ENCODE results near the gene HSPA1B. TPM values are rescaled to one million over a fixed set of nuclear protein-coding genes. Genes with fewer than 3 reads are reported as not detected.
"Not testable (repeated sequence)": the region's sequence is repeated elsewhere in the genome, so short reads cannot be mapped to it uniquely, and the experiment has no call there.

Gene HSPA1B
- polyA plus RNA-seq, 1 donor, result 48.9 TPM

DNA sequence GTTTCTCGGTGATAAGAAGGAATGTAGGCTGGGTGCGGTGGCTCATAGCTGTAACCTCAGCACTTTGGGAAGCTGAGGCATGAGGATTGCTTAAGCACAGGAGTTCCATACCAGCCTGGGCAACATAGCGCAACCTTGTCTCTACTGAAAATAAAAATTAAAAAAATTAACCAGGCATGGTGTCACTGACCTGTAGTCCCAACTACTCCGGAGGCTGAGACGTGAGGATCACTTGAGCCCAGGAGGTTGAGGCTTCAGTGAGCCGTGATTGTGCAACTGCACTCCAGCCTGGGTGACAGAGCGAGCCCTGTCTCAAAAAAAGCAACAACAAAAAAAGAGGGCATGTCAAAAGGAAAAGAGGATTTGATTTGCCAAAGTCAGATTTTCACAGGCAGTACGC lies 31.2 kb downstream of the HSPA1B start:
- no peak for DNase-seq (ENCODE audit: low read depth)

DNA sequence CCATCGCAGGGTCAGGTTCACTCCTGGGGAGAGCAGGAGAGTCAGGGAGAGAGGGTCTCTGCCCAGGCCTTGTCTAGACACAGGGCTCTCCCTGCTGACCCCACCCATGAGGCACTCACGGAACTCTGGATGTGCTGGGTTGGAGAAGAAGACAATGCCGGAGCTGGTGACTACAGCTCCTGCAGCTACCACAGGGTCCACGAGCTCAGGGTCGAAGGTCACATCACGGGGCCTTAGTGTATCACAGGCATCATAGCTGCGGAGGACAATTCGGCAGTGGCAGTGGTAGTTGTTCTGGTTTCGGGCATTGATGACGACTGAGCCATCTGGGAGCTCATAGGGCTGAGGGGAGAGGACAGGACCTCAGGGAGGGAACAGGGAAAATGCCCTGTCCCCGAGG lies 32.4 kb downstream of the HSPA1B start:
- DNase-seq (ENCODE audit: low read depth), result no peak

DNA sequence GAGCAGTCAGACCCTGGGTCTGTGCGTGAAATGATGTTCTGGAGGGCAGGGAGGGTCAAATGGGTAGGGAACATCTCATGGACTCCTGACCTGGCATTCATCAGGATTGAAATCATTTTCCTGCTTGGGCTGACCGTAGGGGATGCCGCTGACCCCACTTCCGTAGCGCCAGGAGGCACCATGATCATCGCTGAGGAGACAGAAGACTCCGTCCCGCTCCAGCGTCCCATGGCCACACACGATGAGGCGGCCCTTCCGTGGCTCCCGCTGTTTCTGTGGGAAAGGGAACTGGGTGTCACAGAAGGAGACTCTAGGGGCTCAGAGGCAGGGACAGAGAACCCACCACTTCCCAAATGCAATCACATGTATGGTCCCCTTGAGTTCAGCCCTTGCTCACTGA lies 32.8 kb downstream of the HSPA1B start:
- DNase-seq (ENCODE audit: low read depth), result no peak

DNA sequence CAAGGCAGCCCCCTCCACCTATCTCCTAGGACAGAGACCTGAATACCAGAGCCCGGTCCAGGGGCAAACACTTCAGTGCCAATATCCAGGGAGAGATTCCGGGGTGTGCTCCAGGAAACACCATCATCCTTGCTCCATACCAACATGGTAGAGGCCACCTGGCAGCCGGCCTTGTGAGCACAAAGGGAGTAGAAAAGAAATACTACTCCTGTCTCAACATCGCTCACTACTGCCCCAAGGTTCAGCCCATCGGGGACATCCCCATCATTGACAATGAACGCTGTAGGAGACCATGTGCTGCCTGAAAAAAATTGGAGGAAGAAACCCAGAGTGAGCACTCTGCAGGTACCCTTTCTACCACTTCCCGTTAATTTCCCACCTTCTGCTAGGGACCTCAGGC lies 33.6 kb downstream of the HSPA1B start:
- no peak for DNase-seq (ENCODE audit: low read depth)

DNA sequence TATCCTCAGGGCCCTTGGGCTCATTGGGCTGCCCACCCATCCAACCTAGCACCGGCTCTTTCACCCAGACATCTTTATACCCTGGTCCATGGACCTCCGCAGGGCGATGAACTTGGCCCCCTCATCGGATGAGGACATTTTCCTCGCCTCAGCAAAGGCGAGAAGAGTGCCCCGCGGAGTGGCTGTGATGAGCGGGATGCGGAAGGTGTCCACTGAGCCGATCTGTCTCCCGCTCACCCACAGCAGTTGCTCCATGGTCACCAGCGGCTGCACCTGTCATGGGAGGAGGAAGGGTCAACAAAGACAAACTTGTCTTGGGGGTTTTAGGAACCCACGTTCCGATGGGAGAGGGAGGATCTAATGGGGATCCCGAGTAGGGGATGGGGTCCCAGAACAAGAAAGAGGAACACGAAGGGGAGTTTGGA lies 34.4 kb downstream of the HSPA1B start:
- DNase-seq (ENCODE audit: low read depth), result no peak

DNA sequence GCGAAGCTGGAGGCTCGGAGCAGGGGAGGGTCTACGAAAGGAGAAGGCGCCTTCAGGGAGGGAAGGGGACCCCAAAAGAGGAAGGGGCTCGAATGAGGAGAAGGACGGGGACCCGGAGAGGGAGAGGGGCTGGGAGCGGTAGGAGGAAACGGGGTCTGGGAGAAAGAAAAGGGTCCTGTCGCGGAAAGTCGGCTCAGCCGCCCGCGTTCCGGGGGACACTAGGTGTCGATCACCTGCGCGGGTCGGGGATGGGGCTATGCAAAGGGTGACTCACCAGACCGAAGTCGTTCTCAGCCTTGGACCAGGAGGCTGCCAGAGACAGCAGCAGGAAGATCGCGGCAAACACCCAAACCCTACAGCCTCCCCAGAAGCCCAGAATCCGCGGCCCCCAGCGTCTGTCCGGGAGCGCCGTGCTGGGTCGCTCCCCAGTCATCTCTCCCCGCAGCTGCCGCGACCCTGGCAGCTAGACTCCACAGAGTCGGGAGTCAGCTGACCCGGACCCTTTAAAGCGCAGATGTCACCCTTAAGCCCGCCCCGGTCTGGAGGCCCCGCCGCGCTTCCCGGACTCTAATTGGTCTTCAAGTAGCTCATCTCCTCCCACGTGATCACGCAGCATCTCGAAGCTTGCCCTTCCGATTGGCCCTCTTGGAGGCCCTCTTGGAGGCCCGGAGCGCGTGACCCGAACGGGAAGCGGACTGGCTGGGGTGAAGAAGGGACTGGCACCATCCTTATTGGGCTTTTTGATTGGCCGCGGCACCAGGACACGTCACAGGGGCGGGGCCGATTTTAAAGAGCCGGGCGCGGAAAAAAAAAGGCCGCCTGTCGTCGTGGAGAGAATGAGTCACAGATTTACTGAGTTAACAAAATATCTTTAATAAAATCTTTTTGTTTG lies 35.1 kb downstream of the HSPA1B start, which contains the start of gene NEU1:
Gene NEU1, minus strand, starts transcription at position 478 of the 892 bp plus-strand sequence. Its CDS starts 45 bp downstream, at position 433.
- peak; percentile 99 for DNase-seq (ENCODE audit: low read depth)

DNA sequence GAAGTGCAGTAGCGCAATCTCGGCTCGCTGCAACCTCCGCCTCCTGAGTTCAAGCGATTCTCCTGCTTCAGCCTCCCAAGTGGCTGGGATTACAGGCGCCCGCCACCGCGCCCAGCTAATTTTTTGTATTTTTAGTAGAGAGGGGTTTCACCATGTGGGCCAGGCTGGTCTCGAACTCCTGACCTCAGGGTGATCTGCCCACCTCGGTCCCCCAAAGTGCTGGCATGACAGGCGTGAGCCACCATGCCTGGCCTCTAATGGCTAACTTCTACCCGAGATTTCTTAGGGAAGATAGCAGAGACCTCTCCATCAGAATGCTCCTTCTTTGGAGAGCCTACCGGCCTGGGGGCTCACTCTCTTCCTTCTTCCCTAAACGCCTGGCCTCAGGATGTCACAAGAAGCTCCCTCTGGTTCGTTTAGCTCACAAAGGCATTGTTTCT lies 36.6 kb downstream of the HSPA1B start:
- DNase-seq (ENCODE audit: low read depth), result not testable (repeated sequence)

DNA sequence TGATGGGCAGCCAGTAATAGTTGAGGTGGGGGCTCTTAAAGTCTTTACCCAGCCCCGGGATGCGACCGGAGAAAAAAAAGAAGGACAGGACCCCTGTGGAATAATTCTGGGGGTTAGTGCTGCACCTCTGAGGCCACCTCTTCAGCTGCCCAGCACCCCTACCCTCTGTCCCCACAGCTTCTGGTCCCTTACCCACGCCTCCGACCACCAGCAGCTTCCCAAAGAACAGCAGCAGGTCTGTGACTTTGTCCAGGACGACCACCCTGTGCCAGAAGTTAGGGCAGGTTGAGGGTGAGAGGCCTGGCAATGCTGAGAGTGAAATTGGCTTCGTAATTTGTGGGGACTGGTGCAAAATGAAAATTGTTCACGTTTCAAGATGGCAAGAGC lies 37.3 kb downstream of the HSPA1B start:
- DNase-seq (ENCODE audit: low read depth), result no peak

DNA sequence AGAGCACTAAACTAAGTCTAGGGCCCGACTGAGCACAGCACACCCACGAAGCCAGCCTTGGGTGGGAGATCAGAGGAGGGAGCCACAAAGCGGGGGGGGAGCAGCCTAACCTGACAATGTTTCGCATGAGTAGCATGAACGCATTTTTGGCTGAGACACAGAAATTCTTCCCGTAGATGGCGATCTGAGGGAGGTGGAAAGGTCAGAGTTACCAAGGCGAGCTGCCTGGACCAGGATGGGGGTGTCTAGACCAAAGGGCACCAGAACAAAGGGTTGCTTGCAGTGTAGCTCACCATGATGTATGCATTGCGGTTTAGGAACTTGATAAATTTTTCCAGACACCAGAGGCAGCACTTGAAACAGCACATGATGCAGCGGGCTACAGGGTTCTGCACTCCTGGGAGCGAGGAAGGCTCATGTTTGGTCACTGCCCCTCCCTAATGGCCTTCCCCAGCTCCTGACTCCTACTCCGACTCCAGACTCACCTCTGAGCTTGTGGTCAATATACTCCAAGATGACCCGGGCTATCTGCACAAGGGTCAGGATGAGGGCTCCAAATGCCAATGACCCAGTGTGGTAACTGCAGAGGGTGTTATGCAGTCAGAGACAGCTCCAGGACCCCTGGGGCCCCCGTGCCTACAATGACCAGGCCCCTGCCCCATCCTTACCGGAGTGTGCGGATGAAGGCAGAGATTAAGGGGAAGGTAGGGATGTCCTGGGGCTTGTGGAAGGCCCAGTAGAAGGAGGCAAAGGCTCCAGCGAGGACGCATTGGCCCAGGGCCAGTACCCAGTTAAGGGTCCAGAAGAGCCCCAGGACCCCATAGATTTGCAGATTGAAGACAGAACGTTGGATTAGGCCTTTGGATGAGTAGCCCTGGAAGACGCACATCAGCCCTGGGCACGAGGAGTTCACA lies 37.9 kb downstream of the HSPA1B start:
- DNase-seq (ENCODE audit: low read depth), result no peak

DNA sequence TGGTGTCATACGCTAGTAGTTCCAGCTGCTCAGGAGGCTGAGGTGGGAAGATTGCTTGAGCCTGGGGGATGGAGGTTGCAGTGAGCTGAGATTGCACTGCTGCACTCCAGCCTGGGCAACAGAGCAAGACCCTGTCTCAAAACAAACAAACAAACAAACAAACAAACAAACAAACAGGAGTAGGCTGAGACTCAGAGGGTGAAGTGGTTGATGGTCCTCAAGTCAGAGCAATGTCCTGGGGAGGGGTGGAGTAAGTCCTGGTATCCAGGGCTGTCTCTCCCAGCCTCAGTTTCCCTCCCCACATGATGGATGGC lies 41.1 kb downstream of the HSPA1B start:
- not testable (repeated sequence) for DNase-seq (ENCODE audit: low read depth)

DNA sequence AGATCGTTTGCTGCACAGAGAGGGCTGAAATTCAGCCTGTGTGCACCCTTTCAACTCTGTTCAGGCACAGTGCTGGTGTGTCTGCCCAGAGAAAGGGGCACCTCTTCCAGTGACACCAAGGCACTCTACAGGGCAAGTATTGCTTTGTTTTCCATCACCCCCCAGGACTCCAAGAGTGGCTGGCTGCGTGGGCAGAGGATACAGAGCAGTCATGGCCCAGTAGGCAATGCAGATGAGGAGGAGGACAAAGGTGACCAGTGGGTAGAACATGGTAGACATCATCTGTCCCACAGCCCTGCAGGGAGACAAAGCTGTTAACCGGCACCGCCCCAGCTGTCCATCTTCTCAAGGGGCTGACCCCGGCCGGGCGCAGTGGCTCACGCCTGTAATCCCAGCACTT lies 41.8 kb downstream of the HSPA1B start:
- no peak for DNase-seq (ENCODE audit: low read depth)

DNA sequence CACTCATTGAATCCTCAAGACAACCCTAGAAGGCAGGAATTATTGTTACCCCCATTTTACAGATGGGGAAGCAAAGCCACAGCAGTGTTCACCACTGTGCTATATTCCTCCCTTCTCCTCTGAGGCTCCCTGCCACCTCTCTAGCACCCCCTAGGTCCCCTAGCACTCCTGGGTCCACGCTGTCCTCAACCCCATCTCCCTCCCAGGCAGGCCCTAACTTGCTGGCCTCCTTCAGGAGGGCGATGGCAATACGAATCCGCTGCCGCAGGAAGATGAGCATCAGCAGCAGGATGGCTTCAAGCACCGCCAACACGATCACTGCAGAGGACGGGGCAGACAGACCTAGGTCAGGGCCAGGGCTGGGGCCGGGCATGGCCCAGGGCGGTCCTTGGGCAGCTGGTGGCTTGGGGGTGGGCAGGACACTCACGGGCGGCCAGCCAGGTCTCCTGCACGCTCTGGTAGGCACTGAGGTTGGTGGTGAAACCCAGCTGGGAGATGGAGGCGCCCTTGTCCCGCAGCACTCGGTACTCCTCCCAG lies 42.9 kb downstream of the HSPA1B start:
- DNase-seq (ENCODE audit: low read depth), result no peak

DNA sequence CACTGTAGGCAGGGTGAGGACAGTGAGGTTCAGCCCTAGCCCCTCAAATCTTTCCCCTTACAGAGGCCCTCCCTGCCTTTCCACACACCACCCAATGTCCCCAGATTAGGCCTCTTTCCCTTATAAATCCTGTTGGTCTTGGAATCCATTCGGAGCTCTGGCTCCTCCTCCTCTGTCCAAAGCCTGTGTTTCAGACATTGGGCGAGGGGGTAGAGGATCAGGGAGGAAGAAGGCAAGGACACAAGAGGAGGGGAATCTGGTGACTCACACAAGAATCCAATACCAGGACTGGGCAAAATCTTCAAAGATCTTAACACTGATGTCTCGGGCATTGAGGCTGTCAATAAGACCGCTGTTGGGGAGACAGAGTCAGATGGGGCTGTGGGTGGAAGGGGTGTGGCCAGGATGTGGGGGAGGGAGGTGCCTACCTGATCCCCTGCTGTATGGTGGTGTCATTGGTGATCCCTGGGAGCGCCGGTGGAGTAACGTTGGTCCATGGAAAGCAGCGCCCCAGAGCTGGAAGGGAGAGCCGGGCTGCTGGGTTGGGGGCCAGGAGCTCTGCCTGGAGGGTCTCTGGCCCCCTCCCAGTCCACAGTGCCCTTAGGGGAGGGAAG lies 43.6 kb downstream of the HSPA1B start:
- no peak for DNase-seq (ENCODE audit: low read depth)

DNA sequence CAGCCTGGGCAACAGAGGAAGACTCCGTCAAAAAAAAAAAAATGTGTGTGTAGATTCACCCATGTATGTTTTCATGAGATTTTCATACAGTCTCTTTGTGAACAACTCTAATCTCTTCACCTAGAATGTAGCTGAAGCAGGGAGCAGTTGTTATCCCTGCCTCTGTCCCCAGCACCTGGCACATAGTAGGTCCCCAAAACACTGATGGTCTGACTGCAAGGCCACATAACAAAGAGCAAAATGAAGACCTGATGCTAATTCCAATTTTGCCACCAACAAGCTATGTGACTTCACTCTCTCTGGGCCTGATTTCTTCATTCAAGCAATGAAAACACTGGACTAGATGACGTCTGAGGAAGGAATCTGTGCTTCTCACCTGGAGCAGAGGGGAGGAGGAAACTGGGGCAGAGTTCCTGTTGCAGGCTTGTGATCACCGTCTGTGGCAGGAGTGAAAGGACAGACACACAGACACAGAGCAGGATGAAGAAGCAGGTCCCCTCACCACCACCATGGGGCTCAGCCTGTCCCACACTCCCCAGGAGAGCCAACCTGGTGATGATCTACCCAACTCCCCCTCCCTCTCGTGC lies 46.6 kb downstream of the HSPA1B start:
- no peak for DNase-seq (ENCODE audit: low read depth)

DNA sequence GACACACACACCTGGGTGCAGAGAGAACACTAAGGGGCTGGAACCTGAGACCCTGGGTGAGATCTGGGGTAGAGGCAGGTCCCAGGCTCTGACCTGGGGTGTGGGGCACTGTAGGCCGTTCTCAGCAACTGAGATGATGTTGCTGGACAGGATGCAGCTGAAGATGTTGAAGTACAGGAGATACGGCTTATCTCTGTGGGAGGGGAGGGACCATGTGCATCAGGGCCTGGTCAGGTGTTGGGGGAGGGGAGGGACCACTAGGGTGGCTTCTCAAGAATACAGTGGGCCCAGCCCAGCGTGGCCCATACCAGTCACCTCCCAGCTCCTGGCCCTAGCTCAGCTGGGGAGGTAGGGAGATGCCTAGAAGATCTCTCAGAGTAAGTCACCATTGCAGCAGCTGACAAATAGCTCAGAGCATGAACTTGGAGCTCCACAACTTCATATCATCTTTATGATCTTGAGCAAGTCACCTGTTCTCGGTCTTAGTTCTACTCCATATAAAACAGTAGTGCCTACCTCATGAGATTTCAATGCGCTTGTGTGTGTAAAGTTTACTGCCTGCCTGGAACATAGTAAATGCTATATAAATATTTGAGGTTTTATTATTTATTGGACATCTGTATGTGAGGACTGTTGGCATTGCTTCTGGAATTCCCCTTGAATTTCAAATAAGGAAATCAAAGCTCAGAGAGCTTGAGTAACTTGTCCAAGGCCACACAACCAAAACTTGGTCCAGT lies 47.5 kb downstream of the HSPA1B start:
- no peak for DNase-seq (ENCODE audit: low read depth)

DNA sequence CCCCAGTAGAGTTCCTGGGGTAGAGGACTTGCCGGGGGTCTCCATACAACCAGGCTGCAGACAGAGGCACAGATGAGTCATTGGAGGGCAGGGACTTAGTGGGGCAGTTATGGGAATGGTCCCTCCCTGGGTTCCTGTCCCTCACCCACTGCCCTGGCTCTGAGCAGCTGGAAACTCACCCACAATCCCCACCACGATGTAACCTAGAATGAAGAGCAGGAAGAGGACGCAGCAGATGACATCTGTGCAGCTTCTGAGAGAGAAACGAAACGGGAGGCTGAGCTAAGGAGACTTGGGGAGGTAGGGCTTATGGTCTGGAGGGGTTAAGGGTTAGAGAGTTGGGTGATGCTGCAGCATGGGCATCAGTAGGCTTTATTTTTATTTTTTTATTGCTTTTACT lies 48.3 kb downstream of the HSPA1B start:
- no peak for DNase-seq (ENCODE audit: low read depth)

DNA sequence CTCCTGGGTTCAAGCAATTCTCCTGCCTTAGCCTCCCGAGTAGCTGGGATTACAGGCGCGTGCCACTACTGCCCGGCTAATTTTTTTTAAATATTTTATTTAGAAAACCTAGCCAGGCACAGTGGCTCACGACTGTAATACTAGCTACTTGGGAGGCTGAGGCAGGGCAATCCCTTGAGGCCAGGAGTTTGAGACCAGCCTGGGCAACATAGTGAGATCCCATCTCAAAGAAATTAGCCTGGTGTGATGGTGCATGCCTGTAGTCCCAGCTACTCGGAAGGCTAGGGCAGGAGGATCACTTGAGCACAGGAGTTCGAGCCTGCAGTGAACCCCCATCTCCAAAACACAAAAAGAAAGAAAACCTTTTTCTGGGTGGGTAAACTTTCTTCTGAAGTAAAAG lies 48.8 kb downstream of the HSPA1B start:
- no peak for DNase-seq (ENCODE audit: low read depth)

DNA sequence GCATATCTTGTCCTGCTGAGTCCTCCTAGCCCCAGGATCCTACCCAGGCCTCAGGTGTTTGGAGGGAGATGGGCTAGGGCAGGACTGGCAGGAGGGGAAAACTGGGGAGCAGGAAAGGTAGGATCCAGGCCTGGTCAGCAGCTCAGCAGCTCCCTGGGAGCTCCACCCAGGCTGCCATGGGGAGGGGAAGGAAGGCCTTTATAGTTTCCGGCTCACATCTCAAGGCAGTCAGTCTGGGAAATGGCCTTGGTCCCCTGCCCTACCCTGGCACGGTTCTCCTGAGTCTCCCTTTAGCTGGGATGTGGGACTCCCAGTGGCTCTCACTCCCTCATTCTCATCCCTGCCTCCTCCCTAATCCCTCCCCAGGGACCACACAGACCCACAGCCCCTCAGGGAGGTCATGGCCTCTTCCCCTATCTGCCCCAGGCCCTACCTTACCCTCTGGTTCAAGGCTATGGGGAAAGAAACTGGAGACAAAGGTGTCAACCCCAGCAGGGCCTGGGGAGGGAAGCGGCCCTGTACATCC lies 49.6 kb downstream of the HSPA1B start:
- no peak for DNase-seq (ENCODE audit: low read depth)

DNA sequence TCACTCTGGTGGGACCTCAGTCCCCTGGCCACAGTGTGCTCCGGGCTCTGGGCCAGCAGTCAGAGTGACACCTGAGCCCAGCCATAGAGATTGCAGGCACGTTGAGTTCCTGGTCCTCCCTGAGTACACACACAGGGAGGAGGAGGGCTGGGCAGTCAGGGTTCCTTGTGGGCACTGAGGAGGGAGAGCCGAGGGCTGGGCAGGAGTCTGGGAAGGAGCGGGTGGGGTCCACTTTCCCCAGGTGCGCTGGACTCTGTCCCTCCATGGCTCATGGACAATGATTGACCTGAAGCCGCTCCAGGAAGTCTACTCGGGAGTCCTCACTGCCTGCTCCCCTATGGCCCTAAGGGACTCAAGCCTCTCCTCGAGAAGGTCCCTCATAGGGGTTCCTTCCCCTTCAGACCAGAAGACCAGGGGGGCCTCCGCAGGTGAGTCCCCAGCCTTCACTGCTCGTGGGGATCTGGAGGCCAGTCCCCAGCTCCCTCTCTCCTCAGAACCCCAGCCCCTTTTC lies 50.2 kb downstream of the HSPA1B start:
- no peak for DNase-seq (ENCODE audit: low read depth)

DNA sequence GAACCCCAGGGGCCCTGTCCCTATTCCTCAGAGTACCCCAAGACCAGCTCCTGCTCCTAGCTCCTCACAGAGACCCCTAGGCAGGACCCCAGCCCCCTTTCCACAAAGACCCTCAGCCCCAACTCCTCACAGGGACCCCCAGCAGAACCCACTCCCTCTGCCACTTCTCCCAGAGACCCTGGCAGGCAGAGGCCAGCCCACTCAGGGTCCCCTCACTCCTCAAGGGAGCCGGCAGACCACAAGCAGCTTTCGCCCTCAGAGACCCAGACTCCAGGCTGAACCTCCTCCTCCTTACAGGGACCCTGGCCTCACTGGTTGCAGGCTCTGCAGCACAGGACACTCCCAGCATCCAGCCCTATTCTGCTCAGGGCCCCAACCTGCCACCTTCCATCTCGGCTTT lies 50.7 kb downstream of the HSPA1B start:
- DNase-seq (ENCODE audit: low read depth), result no peak
